NCI-H1930 (cell line): ENCODE data around the gene FGF5.
A peak's percentile ranks its signal among the peaks of the same experiment; 100 is the strongest.
"Not testable (repeated sequence)": the region's sequence is repeated elsewhere in the genome, so short reads cannot be mapped to it uniquely, and the experiment has no call there.

Experiments used
- DNase-seq, 2 experiments: peaks; one replicate each; lab custom pipeline; 2025; lab: John Stamatoyannopoulos, UW

FGF5 gene

DNA sequence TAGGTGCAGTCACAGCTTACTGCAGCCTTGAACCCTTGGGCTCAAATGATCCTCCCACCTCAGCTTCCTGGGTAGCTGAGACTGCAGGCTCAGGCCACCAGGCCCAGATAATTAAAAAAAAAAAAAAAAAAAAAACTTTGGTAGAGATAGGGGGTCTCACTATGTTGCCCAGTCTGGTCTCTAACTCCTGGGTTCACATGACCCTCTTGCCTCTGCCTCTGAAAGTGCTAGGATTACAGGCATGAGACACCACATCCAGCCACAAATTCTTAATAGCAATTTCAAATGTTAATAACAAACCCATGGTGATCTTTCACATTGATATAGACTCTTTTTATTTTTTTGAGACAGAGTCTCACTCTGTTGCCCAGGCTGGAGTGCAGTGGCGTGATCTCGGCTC lies 12.3 kb upstream of the FGF5 start:
- no peak for DNase-seq

GRCh38 chr4:80255329-80256095 lies 11.0 kb upstream of the FGF5 start:
- DNase-seq: no peak

- DNase-seq: no peak
Observed at GRCh38 chr4:80257851-80258250, 8.6 kb upstream of the FGF5 start.

- DNase-seq: peak; percentile 94 to 95
Observed at GRCh38 chr4:80259012-80259411, 7.5 kb upstream of the FGF5 start.

DNA sequence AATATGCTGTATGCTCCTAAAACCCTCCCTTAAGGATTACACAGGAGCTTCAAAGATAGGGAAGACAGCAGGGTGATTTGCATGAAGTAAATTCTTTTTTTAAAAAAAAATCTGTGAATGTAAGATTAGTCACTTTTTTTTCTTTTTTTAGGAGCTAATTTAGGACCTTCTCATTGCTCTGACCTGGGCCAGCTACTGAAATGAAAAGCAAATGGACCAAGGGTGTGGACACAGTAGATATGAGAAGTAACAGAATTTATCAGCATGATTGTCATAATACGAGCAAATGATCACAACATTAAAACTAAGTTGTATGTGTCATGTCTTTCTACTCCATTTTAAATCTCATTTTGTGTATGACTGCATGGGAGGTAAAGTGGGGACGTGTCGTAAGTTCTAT lies 6.6 kb upstream of the FGF5 start:
- no peak for DNase-seq

- DNase-seq: no peak
Observed at GRCh38 chr4:80261989-80262600, 4.4 kb upstream of the FGF5 start.

- no peak for DNase-seq
Observed at GRCh38 chr4:80263541-80264351, 2.7 kb upstream of the FGF5 start.

DNA sequence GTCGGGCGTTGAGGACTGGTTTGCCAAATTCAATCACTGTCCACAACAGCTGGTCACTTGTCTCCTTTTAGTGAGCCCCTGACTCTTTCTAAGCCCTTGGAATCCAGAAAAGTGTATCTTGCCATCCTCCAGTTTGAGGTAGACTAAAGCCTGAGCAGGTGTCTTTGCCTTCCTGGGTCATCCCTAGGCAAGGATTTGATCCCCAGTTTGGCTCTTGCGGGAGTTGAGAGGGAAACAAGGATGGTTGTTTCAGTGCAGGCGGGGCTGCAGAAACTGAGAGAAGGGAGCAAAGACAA lies 2.2 kb upstream of the FGF5 start:
- DNase-seq: no peak

- no peak for DNase-seq
Observed at GRCh38 chr4:80264825-80265224, 1.6 kb upstream of the FGF5 start.

GRCh38 chr4:80265571-80266252 lies 752 bp upstream of the FGF5 start:
- peak in 1 of 2 experiments; percentile 12 for DNase-seq

- DNase-seq: peak in 1 of 2 experiments; percentile 41
Observed at GRCh38 chr4:80266902-80267380, 477 bp downstream of the FGF5 start.

GRCh38 chr4:80268081-80268823 lies 1.8 kb downstream of the FGF5 start:
- DNase-seq: peak; percentile 31 to 48

GRCh38 chr4:80268936-80269335 lies 2.5 kb downstream of the FGF5 start:
- peak in 1 of 2 experiments; percentile 17 for DNase-seq

- DNase-seq: no peak
Observed at GRCh38 chr4:80270321-80270720, 3.9 kb downstream of the FGF5 start.

DNA sequence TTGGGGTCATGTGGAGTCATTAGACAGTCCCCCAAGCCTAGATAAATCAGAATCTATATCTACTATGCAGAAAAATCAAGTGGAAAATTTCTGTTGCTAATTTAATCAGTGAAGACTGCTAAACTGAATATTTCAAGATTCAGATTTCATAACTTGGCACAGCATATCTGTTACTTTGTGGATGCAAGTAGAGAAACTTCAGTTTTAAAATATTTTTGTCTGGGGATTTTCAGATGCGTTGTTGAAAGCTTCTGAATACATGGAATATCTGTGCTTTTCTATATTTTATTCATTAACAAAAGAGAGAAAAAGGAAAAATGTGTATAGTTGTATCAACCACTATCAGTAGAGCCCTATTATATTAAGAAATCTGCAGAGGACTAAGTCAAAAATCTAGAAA lies 4.4 kb downstream of the FGF5 start:
- DNase-seq: no peak

- DNase-seq: no peak
Observed at GRCh38 chr4:80271801-80272200, 5.3 kb downstream of the FGF5 start.

DNA sequence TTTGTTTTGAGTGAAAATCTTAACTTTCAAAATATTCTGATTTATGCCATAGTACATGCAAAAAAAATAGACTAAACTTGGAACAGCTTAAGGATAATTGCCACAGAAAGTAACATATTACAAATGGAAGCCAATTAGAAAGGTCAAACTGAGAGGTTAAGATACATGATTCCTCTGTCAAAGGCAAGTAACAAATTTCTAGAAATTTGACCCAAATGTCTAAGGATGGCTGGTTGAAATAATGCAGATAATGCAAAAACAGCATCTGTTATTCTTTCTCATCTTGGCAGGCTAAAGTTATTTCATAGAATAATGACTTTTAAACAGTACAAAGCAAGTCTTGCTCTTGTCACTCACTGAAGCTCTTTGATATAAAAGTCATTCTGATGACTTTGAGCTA lies 10.5 kb downstream of the FGF5 start:
- no peak for DNase-seq

DNA sequence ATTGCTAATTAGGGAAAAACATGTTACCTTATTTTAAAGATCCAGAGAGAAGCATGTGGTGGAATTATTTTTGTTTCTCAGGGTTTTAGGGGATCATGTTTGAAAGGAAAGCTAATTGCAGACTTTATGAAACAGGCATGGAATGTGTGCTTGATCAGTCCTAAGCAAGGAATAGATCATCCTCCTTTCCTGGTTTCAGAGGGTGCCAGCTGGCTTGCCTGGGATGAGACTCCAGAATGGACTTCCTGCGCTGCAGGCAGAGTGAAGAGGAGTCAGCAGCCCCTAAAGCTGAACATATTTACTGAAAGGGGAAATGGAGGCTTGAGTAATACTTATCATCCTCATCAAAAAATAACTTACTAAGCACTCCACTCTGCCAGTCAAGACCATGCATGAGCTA lies 13.3 kb downstream of the FGF5 start:
- no peak for DNase-seq

DNA sequence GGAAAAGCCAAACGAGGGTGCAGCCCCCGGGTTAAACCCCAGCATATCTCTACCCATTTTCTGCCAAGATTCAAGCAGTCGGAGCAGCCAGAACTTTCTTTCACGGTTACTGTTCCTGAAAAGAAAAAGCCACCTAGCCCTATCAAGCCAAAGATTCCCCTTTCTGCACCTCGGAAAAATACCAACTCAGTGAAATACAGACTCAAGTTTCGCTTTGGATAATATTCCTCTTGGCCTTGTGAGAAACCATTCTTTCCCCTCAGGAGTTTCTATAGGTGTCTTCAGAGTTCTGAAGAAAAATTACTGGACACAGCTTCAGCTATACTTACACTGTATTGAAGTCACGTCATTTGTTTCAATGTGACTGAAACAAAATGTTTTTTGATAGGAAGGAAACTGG lies 20.0 kb downstream of the FGF5 start:
- no peak for DNase-seq

DNA sequence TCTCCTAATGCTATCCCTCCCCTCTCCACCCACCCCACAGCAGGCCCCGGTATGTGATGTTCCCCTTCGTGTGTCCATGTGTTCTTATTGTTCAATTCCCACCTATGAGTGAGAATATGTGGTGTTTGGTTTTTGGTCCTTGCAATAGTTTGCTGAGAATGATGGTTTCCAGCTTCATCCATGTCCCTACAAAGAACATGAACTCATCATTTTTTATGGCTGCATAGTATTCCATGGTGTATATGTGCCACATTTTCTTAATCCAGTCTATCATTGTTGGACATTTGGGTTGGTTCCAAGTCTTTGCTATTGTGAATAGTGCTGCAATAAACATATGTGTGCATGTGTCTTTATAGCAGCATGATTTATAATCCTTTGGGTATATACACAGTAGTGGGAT lies 24.2 kb downstream of the FGF5 start:
- not testable (repeated sequence) for DNase-seq

- no peak for DNase-seq
Observed at GRCh38 chr4:80294206-80294605, 27.7 kb downstream of the FGF5 start.

- no peak for DNase-seq
Observed at GRCh38 chr4:80295336-80295735, 28.9 kb downstream of the FGF5 start.
